Mesenteric fat pad (tissue), 1 donor: ENCODE results near the gene FGF2. TPM values are rescaled to one million over a fixed set of nuclear protein-coding genes. Genes with fewer than 3 reads are reported as not detected.
A peak's percentile ranks its signal among the peaks of the same experiment; 100 is the strongest.
"Not testable (repeated sequence)": the region's sequence is repeated elsewhere in the genome, so short reads cannot be mapped to it uniquely, and the experiment has no call there.

Experiments
- DNase-seq: peaks from one replicate; pipeline ENCODE4 v3.0.0-alpha.2; 2020; ENCODE audit warnings: low spot score
- long read RNA-seq: library from polyadenylated mRNA; unstranded; transcript quantifications from one replicate; pipeline ENCODE4 v2.0.0, GENCODE V29; 2020
- total RNA-seq: library from RNA; stranded (reverse); fragmentation: NEBNext Ultra II Directional; extraction: Animal tissue kit (Norgen Biotek cat#: 25700); gene quantifications from one replicate; pipeline ENCODE4 v1.2.1, GENCODE V29; 2021
- donor health status: DM: yes; HTN: yes; CAD: no.

Gene FGF2
- 39.1 TPM for total RNA-seq
- long read RNA-seq, partial matches to known transcripts = 0 of 4 reads
- long read RNA-seq, other reads (novel, unspliced or antisense) = 4 of 4 reads

GRCh38 chr4:122826553-122827257 lies at the start of gene FGF2:
FGF2 (plus strand) TSS chr4:122826831; CDS start chr4:122827175, 344 bp downstream.
- DNase-seq = peak; percentile 92

GRCh38 chr4:122776916-122777315 lies 49.7 kb upstream of the FGF2 start:
- DNase-seq = no peak

GRCh38 chr4:122777846-122778673 lies 48.6 kb upstream of the FGF2 start:
- no peak for DNase-seq

- no peak for DNase-seq
These were observed 45.1 kb upstream of the FGF2 start for GRCh38 chr4:122781486-122781885.

- DNase-seq = no peak
These were observed 43.1 kb upstream of the FGF2 start for GRCh38 chr4:122783301-122784215.

- DNase-seq = no peak
These were observed 42.4 kb upstream of the FGF2 start for GRCh38 chr4:122784261-122784660.

GRCh38 chr4:122785099-122785498 lies 41.5 kb upstream of the FGF2 start:
- DNase-seq = no peak

- DNase-seq = not testable (repeated sequence)
These were observed 40.3 kb upstream of the FGF2 start for GRCh38 chr4:122786296-122786695.

- not testable (repeated sequence) for DNase-seq
These were observed 39.7 kb upstream of the FGF2 start for GRCh38 chr4:122786920-122787319.

- DNase-seq = no peak
These were observed 38.7 kb upstream of the FGF2 start for GRCh38 chr4:122787940-122788339.

GRCh38 chr4:122788935-122789334 lies 37.7 kb upstream of the FGF2 start:
- no peak for DNase-seq

GRCh38 chr4:122793811-122794210 lies 32.8 kb upstream of the FGF2 start:
- no peak for DNase-seq

- DNase-seq = no peak
These were observed 29.7 kb upstream of the FGF2 start for GRCh38 chr4:122796801-122797404.

GRCh38 chr4:122797405-122798094 lies 29.1 kb upstream of the FGF2 start:
- no peak for DNase-seq

GRCh38 chr4:122798101-122798500 lies 28.5 kb upstream of the FGF2 start:
- no peak for DNase-seq

GRCh38 chr4:122798917-122799316 lies 27.7 kb upstream of the FGF2 start:
- no peak for DNase-seq

GRCh38 chr4:122803788-122804208 lies 22.8 kb upstream of the FGF2 start:
- DNase-seq = no peak

- no peak for DNase-seq
These were observed 19.5 kb upstream of the FGF2 start for GRCh38 chr4:122806981-122807679.

- DNase-seq = no peak
These were observed 16.0 kb upstream of the FGF2 start for GRCh38 chr4:122810669-122811068.

- not testable (repeated sequence) for DNase-seq
These were observed 14.8 kb upstream of the FGF2 start for GRCh38 chr4:122811781-122812180.
